CD4-positive, alpha-beta T cell treated with Interleukin-15 for 4 hours (primary cell): ENCODE data around the gene DHX32.

Source experiments
- DNase-seq: peaks from one replicate; pipeline ENCODE4 v3.0.0-alpha.2; 2020; ENCODE audit warnings: low spot score

DHX32 gene

GRCh38 chr10:125846894-125847293, 34.2 kb downstream of the DHX32 start:
- no peak for DNase-seq

- DNase-seq = no peak
Observed at GRCh38 chr10:125845617-125846016, 35.5 kb downstream of the DHX32 start.

- DNase-seq = no peak
Observed at GRCh38 chr10:125844751-125845221, 36.3 kb downstream of the DHX32 start.

- no peak for DNase-seq
Observed at GRCh38 chr10:125843603-125844329, 37.3 kb downstream of the DHX32 start.

DNA sequence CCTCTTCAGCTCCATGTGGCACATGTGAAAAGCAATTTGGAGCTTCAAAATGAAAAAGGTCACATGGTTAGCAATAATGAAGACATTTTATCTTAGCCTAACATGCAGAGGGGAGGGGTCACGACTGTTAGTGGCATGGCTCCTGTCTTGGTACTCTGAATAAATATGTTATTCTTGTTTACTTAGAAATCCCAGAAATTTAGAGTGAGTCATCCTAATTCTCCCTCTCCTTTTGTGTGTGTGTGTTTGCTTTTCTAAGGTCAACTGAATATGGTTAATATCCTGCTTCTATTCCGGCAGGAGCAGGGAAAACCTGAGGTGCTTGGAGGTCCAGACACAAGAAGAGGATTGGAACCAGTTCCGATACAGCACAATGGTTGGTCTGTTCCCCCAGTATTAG, 40.1 kb downstream of the DHX32 start:
- DNase-seq = no peak

DNA sequence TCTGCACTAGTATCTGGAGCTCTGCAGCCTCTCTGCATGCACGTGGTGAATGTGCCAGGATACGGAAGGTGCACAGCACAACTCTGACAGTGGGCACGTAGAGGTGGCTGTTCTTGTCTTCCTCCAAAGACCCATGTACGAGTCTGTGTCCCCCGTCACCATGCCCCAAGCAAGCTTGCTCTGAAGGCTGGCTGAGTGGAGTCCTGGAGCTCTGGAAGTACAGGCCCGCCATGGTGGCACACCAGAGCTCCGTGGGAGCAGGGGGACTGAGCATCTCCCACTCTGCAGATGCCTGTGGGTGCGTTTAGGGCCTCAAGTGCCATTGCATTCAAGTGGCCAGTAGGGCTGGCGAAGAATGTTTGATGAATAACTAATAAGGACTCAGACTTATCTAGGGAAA, 40.7 kb downstream of the DHX32 start:
- DNase-seq = no peak

GRCh38 chr10:125838802-125839575, 42.1 kb downstream of the DHX32 start:
- no peak for DNase-seq

GRCh38 chr10:125836746-125837145, 44.3 kb downstream of the DHX32 start:
- DNase-seq = no peak

GRCh38 chr10:125828311-125828710, 52.8 kb downstream of the DHX32 start:
- no peak for DNase-seq

DNA sequence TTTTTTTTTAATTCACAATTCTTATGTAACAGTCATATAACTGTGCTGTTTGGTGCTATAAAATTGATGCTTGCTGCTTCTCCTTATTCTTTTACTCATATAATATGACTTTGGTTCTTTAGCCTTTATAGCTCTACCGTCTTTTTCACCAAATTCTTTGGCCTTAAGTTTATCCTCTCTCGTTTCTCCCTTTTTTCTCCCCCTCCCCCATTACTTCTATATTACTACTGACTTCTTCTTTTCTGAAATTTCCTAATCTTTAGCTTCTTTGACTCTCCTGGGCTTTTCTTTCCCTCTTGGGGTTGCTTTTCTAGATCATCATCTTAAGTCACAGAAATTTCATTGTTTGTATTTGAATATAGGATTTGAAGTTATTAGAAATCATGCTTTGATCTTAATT, 54.0 kb downstream of the DHX32 start:
- no peak for DNase-seq

DNA sequence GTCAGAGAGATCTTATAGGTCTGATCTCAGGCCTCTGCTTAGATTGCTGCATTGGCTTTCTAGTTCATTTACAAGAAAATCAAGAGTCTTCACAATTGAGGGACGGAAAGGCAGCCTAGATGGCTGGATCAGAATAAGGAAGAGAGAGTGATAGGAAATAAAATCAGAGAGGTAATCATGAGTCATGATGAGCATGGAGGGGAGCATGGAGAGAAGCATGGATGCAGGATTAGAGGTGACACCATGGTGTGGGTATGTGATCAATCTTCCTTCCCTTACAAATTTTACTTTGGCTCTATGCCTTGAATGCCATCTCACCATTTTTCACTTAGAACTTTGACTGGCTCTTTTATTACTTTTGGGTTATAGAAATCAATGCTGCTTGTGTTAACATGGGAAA, 56.4 kb downstream of the DHX32 start:
- DNase-seq = no peak

- DNase-seq = no peak
Observed at GRCh38 chr10:125823663-125824251, 57.3 kb downstream of the DHX32 start.

DNA sequence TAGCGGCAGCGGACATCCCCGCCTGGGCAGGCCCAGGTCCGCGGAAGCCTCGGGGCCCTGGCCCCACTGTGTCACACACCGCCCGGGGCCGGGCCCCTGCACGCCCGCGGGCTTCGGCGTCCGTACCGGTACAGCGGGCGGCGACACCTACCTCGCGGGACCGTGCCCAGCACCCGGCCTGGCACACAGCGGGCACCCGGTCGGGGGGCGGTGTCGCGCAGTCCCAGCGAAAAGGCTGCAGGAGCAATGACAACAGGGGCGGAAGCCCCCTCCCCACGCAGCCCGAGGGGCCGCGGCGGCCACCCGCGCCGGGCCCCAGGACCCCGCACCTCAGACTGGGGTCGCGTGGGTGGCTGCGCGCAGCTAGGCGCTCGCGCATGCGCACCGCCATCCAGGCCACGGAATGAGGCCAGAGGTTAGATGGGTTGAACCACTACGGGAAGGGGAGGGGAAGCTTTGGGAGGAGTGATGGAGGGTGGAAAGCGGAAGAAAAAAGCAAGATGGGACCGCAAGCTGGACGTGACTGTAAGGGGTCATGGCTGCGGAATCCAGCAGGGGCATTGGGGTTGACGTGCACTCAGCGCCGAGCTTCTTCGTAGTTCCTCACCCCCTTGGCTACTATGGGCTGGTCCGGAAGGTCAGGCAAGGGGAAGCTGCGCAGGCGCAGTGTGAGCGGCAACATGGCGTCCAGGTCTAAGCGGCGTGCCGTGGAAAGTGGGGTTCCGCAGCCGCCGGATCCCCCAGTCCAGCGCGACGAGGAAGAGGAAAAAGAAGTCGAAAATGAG, 58.0 kb downstream of the DHX32 start, which contains the start of the genes BCCIP and UROS:
Gene BCCIP (plus strand): TSS at position 669 of the 785 bp plus-strand sequence. CDS start 12 bp downstream, at position 681.
Gene UROS (minus strand): TSS at position 381 of the 785 bp plus-strand sequence. CDS start 6,759 bp downstream, outside the sequence.
- DNase-seq = peak; percentile 90

DNA sequence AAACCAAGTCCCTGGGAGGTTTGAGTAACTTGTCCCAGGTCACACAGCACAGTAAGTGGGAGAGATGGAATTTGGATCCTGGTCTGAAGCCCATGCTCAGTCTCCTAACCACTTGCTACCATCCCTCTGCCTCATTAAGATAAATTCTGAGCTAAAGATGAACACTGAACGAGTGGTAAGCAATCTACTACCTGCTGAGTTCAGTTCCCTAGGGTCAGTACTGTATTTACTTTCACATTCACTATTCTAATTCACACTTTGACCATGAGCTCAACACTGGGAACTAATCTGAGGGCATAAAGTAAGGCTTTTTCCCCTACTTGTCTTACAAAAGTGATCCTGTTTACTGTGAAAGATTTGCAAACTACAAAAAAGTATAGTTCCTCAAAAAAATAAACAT, 60.4 kb downstream of the DHX32 start:
- DNase-seq = no peak

- DNase-seq = no peak
Observed at GRCh38 chr10:125817337-125817946, 63.6 kb downstream of the DHX32 start.

- no peak for DNase-seq
Observed at GRCh38 chr10:125816548-125816947, 64.5 kb downstream of the DHX32 start.

DNA sequence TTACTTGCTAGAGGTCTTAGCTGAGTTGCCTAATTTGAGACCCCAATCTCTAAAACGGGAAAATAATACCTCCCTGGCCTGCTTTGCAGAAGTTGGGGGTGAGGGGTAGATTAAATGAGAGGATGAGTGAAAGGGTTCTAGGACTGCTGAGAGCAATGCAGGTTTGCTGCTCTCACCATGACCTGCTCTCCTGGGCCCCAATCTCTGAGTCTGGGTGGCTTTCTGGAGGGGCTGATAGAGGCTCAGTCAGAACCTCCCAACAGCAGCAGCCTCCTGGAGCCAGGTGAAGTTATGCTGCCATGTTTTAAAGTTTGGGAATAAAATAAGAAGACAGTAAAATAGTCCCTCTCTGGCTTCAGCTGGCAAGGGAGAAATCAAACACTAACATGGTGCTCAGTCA, 65.3 kb downstream of the DHX32 start:
- no peak for DNase-seq

GRCh38 chr10:125812128-125812750, 68.9 kb downstream of the DHX32 start:
- no peak for DNase-seq

GRCh38 chr10:125811251-125811650, 69.8 kb downstream of the DHX32 start:
- DNase-seq = no peak

DNA sequence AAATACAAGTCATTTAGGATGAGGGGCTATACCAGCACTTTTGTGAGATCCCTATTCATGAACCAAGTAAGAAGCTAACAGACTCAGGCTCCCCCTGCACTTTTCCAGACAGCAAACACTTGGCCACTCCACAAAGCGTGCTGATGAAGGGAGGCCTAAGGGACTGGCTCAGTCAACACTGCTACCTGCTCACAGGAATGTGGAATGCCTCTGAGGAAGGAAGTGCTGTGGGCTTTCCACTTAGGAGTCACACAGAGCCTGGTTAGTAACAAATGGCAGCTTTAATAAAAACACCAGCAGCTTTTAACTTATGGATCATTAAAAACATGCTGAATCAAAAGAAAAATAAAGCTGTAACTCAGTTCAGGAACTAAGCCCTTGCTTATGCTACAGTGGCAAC, 73.0 kb downstream of the DHX32 start:
- DNase-seq = no peak

DNA sequence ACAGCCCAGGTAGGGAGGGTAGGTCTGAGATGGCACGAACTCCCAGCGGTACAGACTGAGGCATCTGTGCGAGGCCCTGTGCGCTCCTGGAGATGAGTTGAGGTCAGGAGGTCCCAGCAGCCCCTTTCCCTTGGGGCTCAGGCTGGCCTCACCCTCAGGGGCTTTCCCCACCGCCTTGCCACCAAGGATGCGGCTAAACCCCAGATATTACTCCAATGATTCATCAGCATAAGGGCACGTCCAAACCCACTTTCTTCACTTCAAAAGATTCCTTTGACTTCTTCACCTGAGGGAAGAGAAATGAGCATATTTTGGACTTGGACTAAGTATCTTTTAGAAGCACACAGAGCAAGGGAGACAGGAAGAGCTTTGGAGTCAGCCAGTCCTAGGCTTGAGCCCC, 78.4 kb downstream of the DHX32 start:
- no peak for DNase-seq
